Activated T-cell treated with anti-CD3 and anti-CD28 coated beads for 48 hours (primary cell): ENCODE data around the gene CACNA1E.

ENCODE experiments used
- DNase-seq: peaks from one replicate; pipeline ENCODE4 v3.0.0-alpha.2; 2020; ENCODE audit warnings: low read depth

Gene CACNA1E

DNA sequence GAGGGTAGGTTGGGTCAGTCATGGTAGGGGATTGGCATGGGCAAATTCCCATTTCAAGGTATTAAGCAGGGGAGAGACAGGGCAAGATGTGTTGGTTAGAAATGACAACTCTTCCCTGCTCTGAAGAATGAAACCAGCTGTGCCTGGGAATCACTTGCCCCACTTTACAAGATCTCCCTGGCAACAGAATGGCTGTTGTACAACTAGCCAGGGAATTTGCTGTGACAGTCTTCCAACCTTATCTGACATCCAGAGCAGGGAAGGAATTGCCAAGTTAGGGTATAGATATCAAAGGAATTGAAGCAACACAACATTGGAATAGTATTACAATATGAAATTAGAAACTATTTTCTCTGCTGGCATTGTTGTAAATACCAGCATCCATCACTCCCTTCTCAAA, 154.7 kb downstream of the CACNA1E start:
- DNase-seq, result no peak

DNA sequence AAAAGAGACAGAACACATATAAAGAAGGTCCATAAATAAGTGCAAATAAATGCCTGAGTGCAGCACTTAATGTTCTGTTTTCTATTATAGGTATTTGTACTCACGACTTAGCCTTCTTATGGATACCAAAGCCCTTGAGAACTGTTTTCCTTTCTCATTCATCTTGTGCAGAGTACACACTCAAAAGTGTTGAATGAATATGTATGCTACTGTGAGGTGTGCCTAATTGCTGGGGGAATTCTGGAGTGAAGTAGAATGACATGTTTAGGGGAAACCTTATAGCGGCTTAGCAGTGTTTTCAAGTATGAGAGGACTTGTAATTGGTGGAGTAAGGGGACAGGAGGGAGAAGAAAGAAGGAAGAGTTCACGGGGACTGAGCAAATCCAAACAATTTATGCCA, 157.6 kb downstream of the CACNA1E start:
- DNase-seq, result no peak

DNA sequence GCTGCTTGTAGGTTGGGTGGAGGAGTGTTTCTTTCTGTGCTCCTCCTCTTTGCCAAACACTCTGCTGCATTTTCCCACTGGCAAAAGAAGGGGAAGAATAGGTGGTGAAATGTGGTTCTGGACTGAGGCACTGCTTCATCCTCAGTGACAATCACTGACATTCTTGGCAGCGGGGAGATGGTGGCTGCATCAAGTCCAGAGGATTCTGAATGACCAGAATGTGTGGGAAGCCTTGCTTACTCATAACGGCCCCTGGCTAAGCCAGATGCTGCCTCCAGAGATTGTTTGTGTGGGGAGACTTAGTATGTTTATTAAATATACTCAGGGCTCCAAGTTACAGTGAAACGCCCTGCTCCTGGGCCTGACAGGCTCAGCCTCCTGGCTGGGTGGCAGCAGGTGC, 160.3 kb downstream of the CACNA1E start:
- DNase-seq, result no peak

DNA sequence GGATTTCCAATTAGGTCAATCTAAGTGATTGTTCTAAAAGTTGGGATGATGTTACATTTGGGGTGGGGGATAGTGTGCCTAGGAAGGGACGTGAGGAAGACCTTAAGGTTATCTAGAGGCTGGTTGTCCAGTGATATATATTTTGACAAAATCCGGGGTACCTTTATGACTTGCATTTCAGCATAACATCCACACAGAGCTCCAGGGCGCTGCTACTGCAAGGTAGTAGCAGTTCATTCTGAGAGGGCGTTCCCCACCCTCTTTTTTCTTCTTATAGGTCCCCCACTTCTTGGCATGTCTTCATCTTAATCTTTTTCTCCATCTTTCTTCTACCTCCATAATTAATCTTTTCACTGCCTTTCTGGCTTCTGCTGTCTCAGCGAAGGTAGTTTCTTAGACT, 161.9 kb downstream of the CACNA1E start:
- DNase-seq, result no peak

DNA sequence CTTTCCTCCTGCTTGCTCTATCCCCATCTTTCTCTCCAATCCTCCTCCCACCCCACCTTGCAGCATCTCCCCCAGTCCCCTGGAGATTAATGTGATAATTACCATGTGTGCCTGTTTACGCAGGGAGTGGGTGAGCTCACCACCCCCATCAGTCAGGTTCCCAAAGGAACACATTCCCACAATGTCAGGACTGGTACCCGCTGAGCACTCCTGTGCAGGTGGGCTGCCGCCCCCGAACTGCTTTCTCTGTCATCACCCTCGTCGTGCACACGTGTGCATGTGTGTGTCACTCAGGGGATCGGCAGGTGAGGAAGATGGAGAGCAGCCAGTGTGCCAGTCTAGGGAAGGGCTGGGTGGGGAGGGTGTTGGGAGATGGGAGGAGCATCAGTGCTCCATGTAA, 163.4 kb downstream of the CACNA1E start:
- no peak for DNase-seq

DNA sequence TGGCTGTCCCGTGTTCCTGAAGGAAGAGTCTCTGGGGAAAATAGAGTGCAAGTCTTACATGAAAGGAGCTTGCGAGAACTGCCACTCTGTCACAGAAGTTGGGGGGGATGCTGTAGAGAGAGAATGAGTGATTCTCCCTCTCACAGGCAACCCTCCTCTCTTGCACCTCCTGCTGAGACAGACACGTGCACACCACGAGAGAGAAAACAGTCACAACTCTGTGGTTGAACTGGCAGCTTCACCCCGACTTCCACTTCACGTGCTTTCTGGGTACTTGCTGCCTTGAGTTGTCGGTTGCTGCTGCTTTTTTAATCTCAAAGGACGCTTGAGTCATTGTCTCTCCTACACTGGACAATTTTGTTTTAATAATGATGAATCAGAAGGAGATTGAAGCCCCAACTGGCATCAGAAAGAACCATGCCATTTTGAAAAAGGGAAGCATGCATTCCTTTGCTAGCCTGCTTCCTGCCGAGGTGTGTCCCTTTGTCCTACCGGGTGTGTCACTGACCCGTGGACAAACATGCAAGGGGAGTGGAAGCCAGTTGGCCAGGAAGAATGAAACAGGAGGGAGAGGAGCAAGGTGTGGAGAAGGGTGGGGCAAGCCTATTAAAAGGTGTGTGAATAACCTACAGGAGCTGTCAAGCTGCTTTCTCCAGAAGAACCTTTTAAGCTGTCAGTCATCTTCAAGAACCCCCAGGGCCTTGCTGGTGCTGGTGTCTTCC, 164.2 kb downstream of the CACNA1E start:
- no peak for DNase-seq

DNA sequence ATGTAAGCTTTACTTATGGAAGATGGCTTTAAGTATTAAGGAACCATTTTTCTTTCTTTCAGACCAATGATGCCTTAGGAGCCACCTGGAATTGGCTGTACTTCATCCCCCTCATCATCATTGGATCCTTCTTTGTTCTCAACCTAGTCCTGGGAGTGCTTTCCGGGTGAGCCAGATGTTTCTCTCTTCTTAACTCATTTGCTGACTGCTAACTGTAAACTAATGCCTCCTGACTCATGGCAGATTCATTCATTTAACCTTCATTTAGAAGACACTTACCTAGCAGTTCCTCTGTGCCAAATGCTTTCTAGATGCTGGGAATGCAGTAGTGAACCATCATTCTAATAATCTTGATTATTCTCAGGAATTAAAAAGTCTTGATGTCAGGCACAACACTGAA, 168.0 kb downstream of the CACNA1E start:
- no peak for DNase-seq

DNA sequence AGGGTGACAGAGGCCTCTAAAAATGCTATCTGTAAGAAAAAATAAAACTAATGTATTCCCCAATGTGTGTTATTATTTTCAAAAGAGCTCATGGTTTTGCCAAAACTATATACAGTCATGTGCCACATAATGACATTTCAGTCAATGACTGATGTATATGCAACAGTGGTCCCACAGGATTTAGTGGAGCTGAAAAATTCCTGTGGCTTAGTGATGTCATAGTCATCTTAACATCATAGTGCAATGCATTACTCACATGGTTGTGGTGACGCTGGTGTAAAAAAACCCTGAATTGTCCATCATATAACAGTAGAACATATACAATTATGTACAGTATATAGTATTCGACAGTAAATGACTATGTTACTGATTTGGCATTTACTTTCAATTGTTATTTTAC, 172.4 kb downstream of the CACNA1E start:
- DNase-seq, result no peak

DNA sequence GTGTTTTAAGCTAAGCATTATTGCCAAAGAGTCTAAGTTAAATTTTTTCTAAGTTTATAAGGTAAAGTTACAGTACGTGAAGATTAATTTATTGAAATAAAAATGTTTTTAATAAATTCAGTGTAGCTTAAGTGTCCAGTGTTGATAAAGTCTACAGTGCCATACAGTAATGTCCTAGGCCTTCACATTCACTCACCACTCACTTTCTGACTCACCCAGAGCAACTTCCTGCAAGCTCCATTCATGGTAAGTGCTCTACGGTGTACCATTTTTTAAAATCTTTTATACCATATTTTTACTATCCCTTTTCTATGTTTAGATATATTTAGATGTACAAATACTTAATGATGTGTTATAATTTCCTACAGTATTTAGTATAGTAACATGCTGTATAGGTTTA, 173.2 kb downstream of the CACNA1E start:
- DNase-seq, result no peak

DNA sequence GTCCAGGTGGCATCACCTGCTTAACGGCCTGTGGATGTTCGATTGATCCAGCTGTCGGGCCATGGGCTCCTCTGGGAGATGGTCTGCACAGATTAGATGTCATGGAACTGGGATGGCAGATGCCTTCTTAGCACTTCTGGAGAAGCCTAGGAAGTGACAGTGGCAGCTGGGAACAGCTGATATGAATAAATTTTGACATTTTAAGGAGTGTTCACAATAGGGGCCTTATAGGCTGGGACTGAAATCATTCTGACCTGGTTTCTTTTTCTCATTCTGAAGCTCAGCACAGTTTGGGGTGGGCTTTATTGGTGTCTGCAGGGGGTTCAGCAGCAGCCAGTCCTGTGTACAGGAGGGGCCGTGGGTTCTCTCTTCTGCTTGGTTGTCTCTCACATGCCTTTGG, 175.3 kb downstream of the CACNA1E start:
- DNase-seq, result no peak

DNA sequence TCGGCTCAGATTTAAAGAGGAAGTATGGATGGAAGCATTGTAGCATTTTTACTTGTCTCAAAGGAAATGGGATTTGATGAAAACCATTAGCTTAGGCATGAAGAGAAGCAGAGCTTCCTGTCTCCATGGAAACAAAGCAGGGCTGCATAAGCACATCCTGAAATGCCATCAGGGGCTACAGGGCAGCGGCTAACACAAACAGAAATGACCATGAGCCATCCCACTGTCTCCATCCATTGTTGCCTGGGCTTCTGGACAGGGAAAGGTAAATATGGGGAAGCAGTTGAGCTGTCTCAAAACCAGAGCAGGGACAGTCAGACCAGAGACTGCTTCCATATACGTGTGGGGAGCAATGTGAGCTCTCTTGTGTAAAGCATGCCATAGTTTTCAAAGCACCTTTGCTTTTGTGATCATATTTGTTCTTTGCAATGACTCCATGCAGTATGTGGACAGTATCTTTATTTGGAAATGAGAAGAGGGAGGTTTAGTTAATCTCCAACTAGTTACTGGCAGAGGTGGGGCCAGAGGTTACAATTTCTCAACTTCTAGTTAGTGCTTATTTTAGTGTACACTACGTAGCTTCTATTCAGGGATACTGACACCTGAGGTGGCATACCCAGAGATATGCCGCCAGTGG, 176.1 kb downstream of the CACNA1E start:
- no peak for DNase-seq

DNA sequence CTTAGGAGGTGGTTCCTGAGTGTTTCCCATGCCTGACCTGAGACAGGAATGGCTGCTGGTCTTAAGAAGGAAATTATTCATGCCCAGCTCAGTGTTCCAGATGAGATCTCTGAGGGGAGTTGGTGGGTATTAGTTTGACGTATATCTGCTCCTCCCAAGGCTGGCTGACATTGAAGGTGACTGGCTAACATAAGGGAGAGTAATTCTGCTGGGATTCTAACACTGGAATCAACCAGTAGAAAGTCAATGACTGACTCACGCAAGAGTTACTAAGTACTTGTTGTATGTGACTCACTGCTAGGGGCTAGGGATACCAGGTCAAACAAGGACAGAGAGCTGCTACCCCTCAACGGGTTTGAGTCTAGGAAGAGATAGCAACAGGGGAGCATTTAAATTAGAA, 177.3 kb downstream of the CACNA1E start:
- no peak for DNase-seq

DNA sequence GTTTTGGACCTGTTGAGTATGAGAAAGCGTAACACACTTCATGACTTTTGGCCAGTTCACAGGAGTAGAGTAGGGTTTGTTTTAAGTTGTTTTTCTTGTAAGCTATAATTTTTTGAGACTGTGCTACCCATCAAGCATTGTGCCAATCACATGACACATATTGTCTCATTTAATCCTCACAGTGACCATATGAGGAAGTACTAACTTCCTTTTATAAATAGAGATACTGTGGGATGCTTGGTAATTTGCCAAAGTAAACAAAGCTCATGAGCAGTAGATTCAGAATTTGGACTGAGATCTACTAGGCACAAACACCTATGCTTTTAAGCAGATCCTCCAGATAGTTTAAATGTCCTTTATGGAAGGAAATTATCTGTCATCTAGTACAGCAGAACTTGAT, 178.3 kb downstream of the CACNA1E start:
- DNase-seq, result no peak

DNA sequence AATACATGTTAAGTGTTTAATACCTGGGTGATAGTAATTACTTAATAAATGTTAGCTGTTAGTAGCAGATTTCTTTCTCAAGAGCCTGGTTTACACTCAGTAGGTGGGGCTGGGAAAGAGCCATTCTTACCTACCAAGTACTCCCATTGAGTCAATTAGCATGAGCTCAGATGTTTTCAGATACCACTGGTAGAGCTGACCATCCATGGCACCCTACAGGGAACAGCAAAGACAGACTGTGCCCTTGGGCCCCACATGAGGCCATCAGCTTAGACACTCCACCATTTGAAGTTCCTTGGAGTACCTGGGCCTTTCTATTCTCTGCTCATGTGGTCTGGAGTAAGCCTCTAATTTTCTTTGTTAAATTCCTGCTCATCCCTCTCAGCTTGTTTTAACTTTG, 179.3 kb downstream of the CACNA1E start:
- DNase-seq, result no peak

DNA sequence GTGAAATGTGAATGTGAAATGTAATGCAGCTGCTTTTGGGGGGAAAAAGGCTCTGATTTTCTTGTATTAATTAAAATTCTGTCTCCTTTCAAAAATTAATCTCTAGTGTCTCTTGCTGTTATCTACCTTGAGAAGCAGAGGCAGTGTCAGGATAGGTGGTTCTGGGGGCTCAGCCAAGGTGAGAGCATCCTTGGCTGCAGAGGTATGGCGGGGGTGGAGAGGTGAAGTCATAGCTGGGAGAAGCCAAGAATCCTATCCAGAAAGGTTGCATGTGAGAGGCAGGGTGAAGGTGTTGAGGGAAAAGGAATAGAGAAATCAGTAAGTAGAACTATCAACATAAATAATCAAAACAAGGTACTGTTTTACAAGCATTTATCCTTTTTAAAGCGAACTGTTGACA, 181.2 kb downstream of the CACNA1E start:
- no peak for DNase-seq

DNA sequence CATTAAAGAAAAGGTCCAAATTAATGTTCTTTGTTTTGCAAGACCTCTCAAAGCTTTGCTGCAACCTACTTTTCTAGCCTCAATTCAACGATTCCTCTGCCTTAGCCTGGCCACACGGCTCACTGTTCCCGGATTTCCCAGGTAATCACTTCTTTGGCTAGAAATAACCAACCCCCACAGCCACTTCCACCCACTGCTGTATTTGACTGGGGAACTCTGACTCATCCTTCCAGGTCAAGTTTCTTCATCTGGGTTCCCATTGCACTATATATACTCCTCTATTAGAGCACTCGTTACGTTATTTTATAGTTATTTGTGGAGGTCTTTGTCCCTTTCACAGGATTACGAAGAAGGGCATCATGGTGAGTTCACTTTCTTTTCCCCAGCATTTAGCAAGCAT, 185.9 kb downstream of the CACNA1E start:
- DNase-seq, result no peak

DNA sequence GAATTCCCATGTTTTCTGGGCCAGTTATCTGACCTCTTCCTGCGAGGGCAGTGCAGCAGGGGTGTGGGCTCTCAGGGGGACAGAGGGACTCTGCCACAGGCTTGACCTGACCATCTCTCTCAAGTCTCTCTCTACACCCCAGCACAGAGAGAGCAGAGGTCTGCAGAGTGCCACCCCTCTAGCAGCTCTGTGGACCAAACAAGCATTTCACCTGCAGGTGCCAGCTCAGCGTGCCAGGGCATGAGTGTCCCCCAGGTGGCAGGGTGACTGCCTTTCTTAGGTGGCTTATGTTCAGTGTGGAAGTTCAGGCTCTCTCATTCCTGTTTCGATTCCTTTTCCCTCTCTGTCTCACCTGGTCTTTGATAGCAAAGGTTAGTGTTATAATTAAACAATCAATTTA, 191.3 kb downstream of the CACNA1E start:
- DNase-seq, result no peak

DNA sequence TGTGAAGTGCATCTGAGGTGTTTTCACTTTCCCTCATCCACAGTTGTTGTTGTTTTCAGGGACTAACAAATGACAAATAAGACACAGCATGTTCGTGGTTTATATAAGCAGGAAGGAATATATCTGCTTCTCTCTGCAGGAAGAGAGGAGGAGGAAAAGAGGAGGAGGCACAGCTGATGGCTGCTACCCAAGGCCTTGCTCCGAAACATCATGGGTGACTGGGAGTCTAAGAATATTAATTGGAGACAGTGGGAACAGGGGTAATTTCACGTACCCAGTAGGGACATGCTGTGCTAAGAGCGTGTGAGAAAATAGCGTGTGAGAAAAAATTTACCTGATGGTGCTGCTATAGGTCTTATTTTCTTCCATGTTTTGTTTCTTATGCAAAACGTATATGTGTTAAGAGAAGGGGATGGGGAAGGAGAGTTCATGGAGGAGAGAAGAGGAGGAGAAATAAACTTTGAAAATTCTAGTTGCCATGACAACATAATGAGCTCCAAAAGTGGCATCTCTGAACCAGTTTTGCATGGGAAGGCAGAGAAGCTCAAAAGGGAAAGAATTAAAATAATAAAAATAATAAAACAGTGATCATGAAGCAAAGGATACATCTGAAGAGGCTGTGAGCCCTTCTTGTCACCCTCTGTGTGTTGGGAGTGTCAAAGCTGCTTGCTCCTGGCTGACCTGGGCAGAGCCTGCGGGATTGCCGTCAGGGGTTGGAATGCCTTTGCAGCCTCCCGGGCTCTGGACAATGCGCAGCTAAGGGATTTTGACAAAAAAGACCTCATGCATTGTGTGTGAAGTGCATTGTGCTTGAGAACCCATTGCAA, 192.0 kb downstream of the CACNA1E start:
- no peak for DNase-seq

DNA sequence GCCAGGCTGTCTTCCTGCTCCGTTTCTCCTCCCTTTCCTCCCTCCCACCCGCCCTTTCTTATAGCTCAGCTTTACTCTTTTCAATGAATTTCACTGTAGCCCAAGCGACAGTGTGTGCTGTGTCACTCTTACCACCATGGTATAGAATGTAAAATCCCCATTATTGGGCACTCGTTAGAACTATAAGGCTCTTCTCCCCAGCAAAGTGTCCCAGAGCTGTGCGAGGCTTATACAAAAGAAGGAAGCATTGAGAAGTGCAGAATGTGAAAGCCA, 192.5 kb downstream of the CACNA1E start:
- no peak for DNase-seq

DNA sequence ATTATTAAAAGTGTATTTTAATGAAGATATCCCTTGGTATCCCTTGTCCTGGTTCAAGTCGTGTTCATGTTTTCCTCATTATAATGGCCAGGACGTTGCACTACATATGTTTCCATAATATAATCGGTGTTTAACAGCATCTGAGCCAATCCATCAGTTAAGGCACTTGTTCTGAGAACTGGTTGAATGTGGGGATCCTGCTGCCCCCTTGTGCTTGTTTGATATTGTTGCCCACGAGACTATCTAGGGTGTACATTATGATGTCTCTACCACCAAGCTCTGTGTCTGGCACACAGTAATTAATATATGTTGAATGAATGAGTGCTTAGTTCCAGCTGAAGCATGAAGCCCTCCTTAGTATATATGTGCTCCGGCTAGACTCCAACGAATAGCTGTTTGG, 193.0 kb downstream of the CACNA1E start:
- DNase-seq, result no peak

DNA sequence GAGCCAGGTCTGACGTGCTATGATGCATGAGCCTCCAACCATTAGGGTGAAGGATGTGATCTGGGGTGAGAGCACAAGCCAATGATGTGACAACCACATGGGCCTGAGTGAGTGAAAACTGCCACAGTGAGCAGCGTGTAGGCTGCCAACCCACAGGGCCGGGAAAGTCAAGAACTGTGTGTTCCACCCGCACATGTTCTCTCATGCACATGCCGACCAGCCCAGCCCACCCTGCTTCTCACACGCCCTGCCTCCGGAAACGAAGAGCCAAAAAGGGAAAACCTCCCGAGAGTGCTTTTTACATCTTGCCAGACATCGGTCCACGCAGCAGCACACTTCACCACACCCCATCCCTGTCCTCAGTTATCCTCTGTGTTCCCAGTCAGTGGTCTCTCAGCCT, 197.0 kb downstream of the CACNA1E start:
- DNase-seq, result no peak

DNA sequence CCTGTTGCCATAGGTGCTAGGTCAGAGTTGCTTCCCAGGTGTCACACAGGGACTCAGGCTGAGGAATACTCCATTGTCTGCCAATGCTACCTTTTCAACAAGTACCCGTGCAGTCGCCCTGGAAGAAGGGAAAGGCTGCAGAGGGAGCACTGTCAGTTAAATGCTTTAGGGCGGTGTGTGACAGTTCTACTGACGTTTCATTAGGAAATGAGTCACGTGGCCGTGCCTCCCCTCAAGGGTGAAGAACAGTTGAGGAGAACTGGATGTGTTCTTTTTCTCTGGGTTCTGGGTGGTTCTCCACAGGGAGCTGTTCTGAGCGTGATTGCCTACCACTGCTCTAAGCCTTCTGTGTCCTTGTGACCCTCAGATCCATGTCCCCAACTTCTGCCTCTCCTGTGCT, 197.6 kb downstream of the CACNA1E start:
- DNase-seq, result no peak

DNA sequence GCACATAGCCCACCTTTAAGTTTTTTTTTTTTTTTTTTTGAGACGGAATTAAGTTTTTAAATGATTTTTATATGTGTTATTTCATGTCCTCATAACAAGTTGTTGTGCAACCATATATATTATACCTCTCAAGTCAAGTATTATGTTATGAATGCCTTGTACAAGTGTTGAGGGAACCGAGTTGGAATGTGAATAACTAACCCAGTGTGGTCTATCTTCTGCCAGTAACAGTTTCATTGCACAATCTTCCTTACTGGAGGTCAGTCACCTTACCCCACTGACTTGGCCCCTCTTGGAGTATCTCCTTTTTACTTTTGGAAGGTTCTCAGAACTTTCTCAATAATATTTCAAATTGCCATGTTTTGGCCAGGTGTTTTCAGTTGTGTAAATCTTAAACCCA, 201.9 kb downstream of the CACNA1E start:
- no peak for DNase-seq

DNA sequence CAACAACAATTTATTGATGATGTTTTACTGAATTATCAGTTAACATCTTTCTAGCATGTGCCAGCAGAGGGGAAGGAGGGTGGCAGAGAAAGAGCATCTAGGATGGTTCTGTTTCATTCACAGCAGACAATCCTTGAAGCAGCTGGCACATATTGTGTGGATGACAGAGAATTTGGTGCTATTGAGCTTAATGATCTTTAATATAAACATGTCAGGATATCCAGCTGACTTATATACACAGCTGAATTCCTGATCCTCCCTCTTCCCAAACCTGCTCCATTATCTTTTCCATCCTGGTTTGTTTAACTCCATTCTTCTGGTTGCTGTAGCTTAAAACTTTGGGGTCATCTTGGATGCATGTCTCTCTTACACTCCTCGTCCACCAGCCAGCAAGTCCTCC, 218.6 kb downstream of the CACNA1E start:
- no peak for DNase-seq
